Stimulated activated CD4-positive, alpha-beta T cell treated with anti-CD3 and anti-CD28 coated beads, Interleukin-15, amount 100 ng/mL, for 24 hours (primary cell): Measurements from ENCODE around the gene PCDHB9.
"Not testable (repeated sequence)": the region's sequence is repeated elsewhere in the genome, so short reads cannot be mapped to it uniquely, and the experiment has no call there.

Source experiments
- DNase-seq: peaks from one replicate; pipeline ENCODE4 v3.0.0-alpha.2; 2020

Gene PCDHB9

GRCh38 chr5:141189131-141189530 lies 2.2 kb downstream of the PCDHB9 start:
- not testable (repeated sequence) for DNase-seq

GRCh38 chr5:141192110-141192725 lies 5.3 kb downstream of the PCDHB9 start, which contains the start of gene PCDHB10:
TSS of gene PCDHB10 (plus strand) at chr5:141192353. CDS start at chr5:141192553, 200 bp downstream.
- DNase-seq = peak; percentile 41

GRCh38 chr5:141194332-141194731 lies 7.4 kb downstream of the PCDHB9 start:
- not testable (repeated sequence) for DNase-seq

- no peak for DNase-seq
These were observed 9.4 kb downstream of the PCDHB9 start for GRCh38 chr5:141196363-141196762.

- DNase-seq = no peak
These were observed 12.6 kb downstream of the PCDHB9 start, which contains the start of gene PCDHB11 for GRCh38 chr5:141199359-141200235. TSS of gene PCDHB11 (plus strand) at chr5:141199627. CDS start at chr5:141199775, 148 bp downstream.

GRCh38 chr5:141201126-141201525 lies 14.2 kb downstream of the PCDHB9 start:
- DNase-seq = not testable (repeated sequence)

- DNase-seq = not testable (repeated sequence)
These were observed 14.7 kb downstream of the PCDHB9 start for GRCh38 chr5:141201646-141202045.

- no peak for DNase-seq
These were observed 21.5 kb downstream of the PCDHB9 start, which contains the start of gene PCDHB12 for GRCh38 chr5:141208478-141208877. TSS of gene PCDHB12 (plus strand) at chr5:141208719. CDS start at chr5:141208908, 189 bp downstream.

- DNase-seq = not testable (repeated sequence)
These were observed 23.3 kb downstream of the PCDHB9 start for GRCh38 chr5:141210281-141210680.

GRCh38 chr5:141210849-141211248 lies 23.9 kb downstream of the PCDHB9 start:
- not testable (repeated sequence) for DNase-seq

- peak; percentile 21 for DNase-seq
These were observed 26.8 kb downstream of the PCDHB9 start, which contains the start of gene PCDHB13 for GRCh38 chr5:141213656-141214339. TSS of gene PCDHB13 (plus strand) at chr5:141213919. CDS start at chr5:141214124, 205 bp downstream.

- DNase-seq = not testable (repeated sequence)
These were observed 27.6 kb downstream of the PCDHB9 start for GRCh38 chr5:141214583-141214982.

GRCh38 chr5:141215504-141215903 lies 28.5 kb downstream of the PCDHB9 start:
- DNase-seq = not testable (repeated sequence)

- not testable (repeated sequence) for DNase-seq
These were observed 29.1 kb downstream of the PCDHB9 start for GRCh38 chr5:141216035-141216434.

- DNase-seq = no peak
These were observed 36.3 kb downstream of the PCDHB9 start, which contains the start of gene PCDHB14 for GRCh38 chr5:141223112-141223783. TSS of gene PCDHB14 (plus strand) at chr5:141223343. CDS start at chr5:141223506, 163 bp downstream.

- DNase-seq = not testable (repeated sequence)
These were observed 37.9 kb downstream of the PCDHB9 start for GRCh38 chr5:141224844-141225243.

- DNase-seq = not testable (repeated sequence)
These were observed 38.5 kb downstream of the PCDHB9 start for GRCh38 chr5:141225421-141225820.

- DNase-seq = no peak
These were observed 47.2 kb downstream of the PCDHB9 start for GRCh38 chr5:141234109-141234667.

- not testable (repeated sequence) for DNase-seq
These were observed 49.0 kb downstream of the PCDHB9 start for GRCh38 chr5:141235922-141236321.

- no peak for DNase-seq
These were observed 49.8 kb downstream of the PCDHB9 start for GRCh38 chr5:141236516-141237313.
